ENCODE measurements around the gene SAP30L.

SAP30L gene

GRCh38 chr5:154430961-154431630 is 14.7 kb upstream of the SAP30L start:
- TF ChIP-seq ZBTB7A (IDR thresholded peaks at IDR 0.05; ENCODE audit: low read depth) (no peak), REST (IDR thresholded peaks at IDR 0.05; ENCODE audit: low read depth) (no peak), EGR1 (IDR thresholded peaks at IDR 0.05) (no peak), EP300 (IDR thresholded peaks at IDR 0.05; ENCODE audit: borderline replicate concordance) (no peak), TEAD4 (IDR thresholded peaks at IDR 0.05) (no peak), TCF12 (IDR thresholded peaks at IDR 0.05; ENCODE audit: low read depth) (no peak), RAD21 (IDR thresholded peaks at IDR 0.05; ENCODE audit: low read depth) (no peak), FOXM1 (IDR thresholded peaks at IDR 0.05; ENCODE audit: borderline replicate concordance, low read depth) (no peak), MAX (IDR thresholded peaks at IDR 0.05) (no peak), CEBPB (IDR thresholded peaks at IDR 0.05) (no peak), CREB1 (IDR thresholded peaks at IDR 0.05; ENCODE audit: low read depth) (no peak), TAF1 (IDR thresholded peaks at IDR 0.05; ENCODE audit: low read depth) (no peak), YY1 (IDR thresholded peaks at IDR 0.05; ENCODE audit: low read depth) (no peak)

GRCh38 chr5:154435226-154435625 is 10.6 kb upstream of the SAP30L start:
- TF ChIP-seq YY1 (IDR thresholded peaks at IDR 0.05; ENCODE audit: low read depth) (no peak), FOXM1 (IDR thresholded peaks at IDR 0.05; ENCODE audit: borderline replicate concordance, low read depth) (no peak), REST (IDR thresholded peaks at IDR 0.05; ENCODE audit: low read depth) (no peak), TAF1 (IDR thresholded peaks at IDR 0.05; ENCODE audit: low read depth) (no peak), TEAD4 (IDR thresholded peaks at IDR 0.05) (no peak), NFIC (IDR thresholded peaks at IDR 0.05) (no peak), ZBTB7A (IDR thresholded peaks at IDR 0.05; ENCODE audit: low read depth) (no peak), USF1 (IDR thresholded peaks at IDR 0.05) (no peak), EP300 (IDR thresholded peaks at IDR 0.05; ENCODE audit: borderline replicate concordance) (no peak), CREB1 (IDR thresholded peaks at IDR 0.05; ENCODE audit: low read depth) (no peak), TCF12 (IDR thresholded peaks at IDR 0.05; ENCODE audit: low read depth) (no peak)

GRCh38 chr5:154437281-154437965 is 8.4 kb upstream of the SAP30L start:
- TF ChIP-seq REST (IDR thresholded peaks at IDR 0.05; ENCODE audit: low read depth) (no peak), ZBTB7A (IDR thresholded peaks at IDR 0.05; ENCODE audit: low read depth) (no peak), CEBPB (IDR thresholded peaks at IDR 0.05) (no peak), TAF1 (IDR thresholded peaks at IDR 0.05; ENCODE audit: low read depth) (no peak), EP300 (IDR thresholded peaks at IDR 0.05; ENCODE audit: borderline replicate concordance) (no peak), RAD21 (IDR thresholded peaks at IDR 0.05; ENCODE audit: low read depth) (no peak), NFIC (IDR thresholded peaks at IDR 0.05) (no peak), TCF12 (IDR thresholded peaks at IDR 0.05; ENCODE audit: low read depth) (no peak), TEAD4 (IDR thresholded peaks at IDR 0.05) (no peak), CREB1 (IDR thresholded peaks at IDR 0.05; ENCODE audit: low read depth) (no peak)

- TF ChIP-seq EGR1 (IDR thresholded peaks at IDR 0.05) (no peak), FOXM1 (IDR thresholded peaks at IDR 0.05; ENCODE audit: borderline replicate concordance, low read depth) (no peak), CEBPB (IDR thresholded peaks at IDR 0.05) (0 out of 2 replicates have a peak, but pooled peaks have one; percentile 17)
These were observed 5.3 kb upstream of the SAP30L start for GRCh38 chr5:154440540-154440939.

GRCh38 chr5:154442801-154443200 is 3.0 kb upstream of the SAP30L start:
- no peak for TF ChIP-seq CREB1 (IDR thresholded peaks at IDR 0.05; ENCODE audit: low read depth)
- no peak for TF ChIP-seq CEBPB (IDR thresholded peaks at IDR 0.05)
- TF ChIP-seq TCF12 (IDR thresholded peaks at IDR 0.05; ENCODE audit: low read depth) = no peak
- no peak for TF ChIP-seq NFIC (IDR thresholded peaks at IDR 0.05)
- TF ChIP-seq REST (IDR thresholded peaks at IDR 0.05; ENCODE audit: low read depth) = no peak
- TF ChIP-seq ZBTB7A (IDR thresholded peaks at IDR 0.05; ENCODE audit: low read depth) = no peak
- TF ChIP-seq EGR1 (IDR thresholded peaks at IDR 0.05) = no peak
- TF ChIP-seq RAD21 (IDR thresholded peaks at IDR 0.05; ENCODE audit: low read depth) = no peak
- no peak for TF ChIP-seq EP300 (IDR thresholded peaks at IDR 0.05; ENCODE audit: borderline replicate concordance)
- no peak for TF ChIP-seq FOXM1 (IDR thresholded peaks at IDR 0.05; ENCODE audit: borderline replicate concordance, low read depth)
- TF ChIP-seq YY1 (IDR thresholded peaks at IDR 0.05; ENCODE audit: low read depth) = no peak
- no peak for TF ChIP-seq USF1 (IDR thresholded peaks at IDR 0.05)
- no peak for TF ChIP-seq TEAD4 (IDR thresholded peaks at IDR 0.05)
- TF ChIP-seq TAF1 (IDR thresholded peaks at IDR 0.05; ENCODE audit: low read depth) = no peak

Data from Ishikawa (cell line).